DLD1 (cell line): ENCODE measurements around the gene PLPP2.

Experiments
- in situ Hi-C: cut with HindIII; loops from 2 replicates; pipeline ENCODE4 v1.10.0; 2017; ENCODE audit warnings: low sequenced_read_pairs

The PLPP2 gene

DNA sequence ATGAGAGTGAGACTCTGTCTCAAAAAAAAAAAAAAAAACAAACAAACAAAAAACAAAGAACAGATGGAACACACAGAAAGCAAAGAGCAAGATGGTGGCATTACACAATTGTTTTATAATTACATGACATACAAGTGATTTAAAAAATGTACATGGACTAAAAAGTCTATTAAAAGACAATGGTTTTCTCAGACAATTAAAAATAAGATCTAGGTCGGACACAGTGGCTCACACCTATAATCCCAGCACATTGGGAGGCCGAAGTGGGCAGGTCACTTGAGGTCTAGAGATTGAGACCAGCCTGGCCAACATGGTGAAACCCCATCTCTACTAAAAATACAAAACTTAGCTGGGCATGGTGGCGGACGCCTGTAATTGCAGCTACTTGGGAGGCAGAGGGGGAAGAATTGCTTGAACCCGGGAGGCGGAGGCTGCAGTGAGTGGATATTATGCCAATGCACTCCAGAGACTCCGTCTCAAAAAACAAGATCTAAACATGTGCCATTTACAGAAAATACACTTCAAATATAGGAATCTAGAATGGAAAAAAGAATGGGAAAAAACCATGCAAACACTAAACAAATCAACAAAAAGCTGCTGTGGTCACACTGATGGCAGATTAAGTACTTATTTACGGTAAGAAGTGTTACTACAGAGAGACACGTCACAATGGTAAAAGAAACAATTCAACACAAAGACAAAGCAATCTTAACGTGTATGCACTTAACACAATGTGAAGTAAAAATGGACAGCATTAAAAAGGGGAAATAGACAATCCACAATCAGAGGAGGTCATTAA, 26.7 kb upstream of the PLPP2 start:
- in situ Hi-C loops, result no loop called here

DNA sequence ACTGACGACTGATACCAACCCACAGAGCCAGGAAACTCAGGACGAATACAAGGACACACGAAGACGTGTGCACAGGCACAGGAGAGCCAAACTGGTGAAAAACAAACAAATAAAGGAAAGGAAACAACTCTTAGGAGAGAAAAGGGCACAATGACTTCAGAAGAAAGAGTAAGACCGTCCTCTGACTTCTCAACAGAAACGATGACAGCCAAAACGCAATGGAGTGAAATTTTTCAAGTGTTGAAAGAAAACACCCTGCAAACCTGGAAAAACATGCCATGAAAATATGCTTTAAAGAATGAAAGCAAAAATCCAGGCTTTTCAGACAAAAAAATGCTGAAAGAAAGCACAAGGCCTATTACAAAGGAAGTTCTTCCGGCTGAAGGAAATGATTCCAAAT, 24.6 kb upstream of the PLPP2 start:
- in situ Hi-C loops, result no loop called here

DNA sequence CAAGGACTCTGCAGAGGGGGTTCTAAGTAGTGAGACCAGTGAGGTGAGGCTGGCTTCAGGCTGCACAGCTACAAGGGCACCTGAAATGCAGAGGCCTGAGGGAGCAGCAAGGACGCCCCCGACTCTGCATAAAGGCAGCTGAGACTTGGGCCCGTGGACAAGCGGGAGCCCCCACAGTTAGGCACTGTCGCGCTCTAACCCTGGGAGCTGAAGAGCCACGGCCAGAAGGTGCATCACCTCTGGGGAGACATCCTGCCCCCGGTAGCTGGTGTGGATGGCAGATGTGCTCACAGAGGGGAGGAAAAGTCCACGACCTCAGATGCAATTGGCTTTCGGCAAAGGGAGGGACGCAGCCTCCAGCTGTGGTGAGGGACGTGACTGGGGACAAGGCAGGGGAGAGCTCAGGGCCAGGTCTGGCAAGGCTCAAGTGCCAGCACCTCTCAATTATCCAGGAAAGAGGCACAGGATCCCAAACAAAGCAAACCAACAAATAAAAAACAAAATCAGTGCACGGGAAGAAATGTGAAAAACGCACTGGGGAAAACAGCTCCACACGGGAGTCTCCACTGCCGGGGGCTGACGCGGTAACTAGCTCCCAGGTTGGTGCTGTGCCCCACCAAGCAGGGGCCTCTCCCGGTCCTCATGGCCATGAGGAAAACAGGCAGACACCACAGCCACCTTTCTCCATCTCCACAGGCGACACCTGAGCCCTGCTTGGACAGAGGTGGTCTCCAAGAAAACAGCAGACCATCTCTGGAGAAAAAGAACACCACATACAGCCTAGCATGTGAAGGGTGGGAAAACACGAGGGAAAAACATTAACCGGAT, 23.0 kb upstream of the PLPP2 start:
- in situ Hi-C loops, result no loop called here

DNA sequence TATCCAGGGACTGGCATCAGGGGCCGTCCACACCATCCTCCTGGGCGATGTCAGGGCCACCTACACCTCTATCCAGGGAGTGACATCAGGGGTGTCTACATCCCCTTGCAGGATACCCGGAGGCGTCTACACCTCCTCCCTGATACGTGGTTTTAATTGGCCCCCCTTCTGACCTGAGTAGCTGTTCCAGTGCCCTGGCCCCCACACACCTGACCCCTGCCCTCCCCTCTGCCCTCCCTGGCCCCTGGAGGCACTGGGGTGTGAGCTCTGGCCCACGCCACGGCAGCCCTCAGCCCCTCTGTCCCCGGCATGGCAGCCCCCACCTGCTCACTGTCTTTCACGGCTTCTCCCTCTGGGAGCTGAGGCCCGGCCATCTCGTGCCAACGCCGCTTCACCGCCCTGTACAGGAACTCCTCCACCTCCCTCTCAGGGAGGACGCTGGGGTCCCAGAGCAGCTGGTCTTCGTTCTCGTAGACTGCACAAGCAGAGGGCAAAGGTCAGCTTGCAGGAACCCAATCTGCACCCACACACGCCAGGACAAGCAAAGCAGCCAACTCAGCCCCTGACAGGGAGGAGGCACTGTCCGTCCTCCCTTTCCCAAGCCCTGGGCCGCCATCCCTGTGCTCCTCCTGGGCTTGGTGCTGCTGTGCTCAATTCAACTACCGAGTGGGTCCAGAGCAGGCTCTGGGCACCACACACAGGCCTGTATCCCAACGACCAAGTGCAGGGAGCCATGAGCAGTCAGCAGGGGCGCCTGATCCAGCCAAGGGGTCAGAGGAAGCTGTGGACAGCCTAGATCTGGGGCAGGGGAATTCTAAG, 22.2 kb upstream of the PLPP2 start:
- in situ Hi-C loops, result no loop called here

DNA sequence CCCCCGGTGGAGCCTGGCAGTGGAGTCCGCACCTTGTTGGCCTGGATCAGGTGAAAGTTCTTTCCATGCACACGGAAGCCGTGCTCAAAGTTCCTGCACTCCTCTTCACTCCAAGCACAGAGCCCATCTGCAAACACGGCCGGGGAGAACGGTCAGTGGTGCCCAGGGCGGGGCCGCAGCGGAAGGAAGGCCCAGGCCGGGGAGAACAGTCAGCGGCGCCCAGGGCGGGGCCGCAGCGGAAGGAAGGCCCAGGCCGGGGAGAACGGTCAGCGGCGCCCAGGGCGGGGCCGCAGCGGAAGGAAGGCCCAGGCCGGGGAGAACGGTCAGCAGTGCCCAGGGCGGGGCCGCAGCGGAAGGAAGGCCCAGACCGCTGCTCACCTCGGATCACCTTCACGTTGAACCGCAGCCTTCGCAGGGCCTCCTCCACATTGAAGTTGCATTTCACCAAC, 20.6 kb upstream of the PLPP2 start:
- in situ Hi-C loops, result no loop called here

DNA sequence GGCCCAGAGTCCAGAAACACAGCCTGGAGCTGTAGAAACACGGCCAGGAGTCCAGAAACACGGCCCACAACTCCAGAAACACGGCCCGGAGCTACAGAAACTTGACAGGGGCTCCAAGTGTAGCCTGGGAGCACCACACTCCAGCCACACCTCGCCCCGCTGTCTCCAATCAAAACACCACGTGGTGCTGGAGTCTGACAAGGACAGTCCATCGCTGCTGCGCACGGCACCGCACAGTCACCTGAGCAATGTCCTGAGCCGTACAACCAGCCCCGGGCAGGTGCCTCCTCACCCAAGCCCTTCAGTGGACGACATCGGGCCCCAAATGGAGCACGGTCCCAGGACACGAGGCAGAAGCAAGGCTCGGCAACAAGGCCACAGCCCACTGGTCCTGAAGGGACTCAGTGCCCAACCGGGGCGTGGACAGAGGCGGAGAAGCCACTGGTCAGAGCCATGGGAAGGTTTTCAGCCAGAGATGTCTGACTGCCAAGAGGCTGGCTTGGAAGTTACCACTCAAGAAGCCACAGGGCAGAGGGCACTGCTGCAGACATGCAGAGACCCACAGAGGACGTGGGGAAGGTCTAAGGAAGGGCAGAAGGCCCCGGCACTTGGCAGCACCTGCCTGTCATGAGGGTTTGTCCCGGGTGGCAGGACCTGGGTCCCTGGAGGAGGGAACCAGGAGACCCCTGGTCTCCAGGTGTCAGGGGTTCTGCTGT, 19.7 kb upstream of the PLPP2 start:
- in situ Hi-C loops, result no loop called here

DNA sequence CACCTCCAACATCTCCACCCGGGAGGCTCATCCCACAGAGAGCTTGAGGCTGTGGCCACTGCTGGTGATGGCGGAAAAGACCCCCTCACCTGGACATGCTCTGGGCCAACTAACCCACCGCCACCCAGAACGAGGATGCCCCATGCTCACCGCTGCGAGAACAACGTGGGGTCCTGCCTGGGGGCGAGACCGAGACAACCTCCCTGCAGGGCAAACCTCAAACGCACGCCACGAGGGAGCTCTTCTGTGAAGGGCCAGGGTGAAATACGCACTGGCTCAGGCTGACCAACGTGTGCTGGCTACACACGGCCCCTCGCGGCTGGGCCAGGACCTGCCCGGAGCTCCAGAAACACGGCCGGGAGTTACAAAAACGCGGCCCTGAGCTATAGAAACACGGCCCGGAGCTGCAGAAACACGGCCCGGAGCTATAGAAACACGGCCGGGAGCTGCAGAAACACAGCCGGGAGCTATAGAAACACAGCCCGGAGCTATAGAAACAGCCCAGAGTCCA, 19.0 kb upstream of the PLPP2 start:
- in situ Hi-C loops, result no loop called here

DNA sequence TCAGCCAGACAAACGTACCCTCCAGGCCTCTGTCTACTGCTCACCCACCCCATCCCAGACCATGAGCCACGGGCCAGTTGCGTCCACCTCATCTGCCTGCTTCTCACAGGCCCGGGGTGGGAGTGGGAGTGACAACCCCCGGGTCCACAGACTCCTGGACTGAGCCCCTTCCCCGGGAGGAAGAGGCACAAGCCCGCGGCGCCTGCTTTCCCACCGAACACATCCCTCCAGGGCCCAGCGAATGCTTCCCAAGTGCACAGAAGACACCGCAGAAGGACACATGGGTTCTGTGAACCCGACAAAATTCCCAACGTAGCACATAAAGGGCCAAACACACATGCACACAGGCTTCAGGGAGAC, 18.0 kb upstream of the PLPP2 start:
- in situ Hi-C loops, result no loop called here

DNA sequence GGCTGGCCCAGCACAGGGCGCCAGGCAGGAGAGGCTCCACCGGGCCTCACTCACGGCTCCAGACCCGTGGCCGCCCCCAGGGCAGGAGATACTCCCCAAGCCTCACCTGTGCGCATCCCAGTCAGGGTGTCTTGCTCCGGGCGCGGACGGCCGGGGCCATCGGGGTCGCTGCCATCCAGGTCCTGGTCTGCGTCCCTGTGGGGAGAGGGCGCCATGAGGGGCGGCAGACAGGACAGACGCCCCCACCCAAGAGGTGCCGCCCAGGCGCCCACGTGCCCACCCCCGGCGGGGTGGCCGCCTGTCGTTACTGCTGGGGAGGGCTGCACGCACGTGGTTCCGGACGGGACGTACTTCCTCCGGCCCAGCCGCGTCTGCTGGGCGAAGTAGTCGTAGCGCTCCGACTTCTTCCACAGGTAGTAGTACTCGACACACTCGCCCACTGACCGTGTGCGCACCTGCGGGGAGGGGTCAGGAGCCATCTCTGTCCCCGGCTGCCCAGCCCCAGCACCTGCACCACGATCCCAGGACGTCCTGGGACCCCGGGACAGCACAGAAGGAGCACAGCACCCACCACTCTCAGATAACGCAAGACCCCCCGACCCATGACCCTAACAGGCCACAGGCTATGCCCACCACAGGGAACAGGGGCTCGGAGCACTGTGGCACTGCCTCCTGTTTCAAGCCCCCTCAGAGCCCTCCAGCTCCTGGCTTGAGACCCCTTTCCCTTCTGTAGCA, 17.4 kb upstream of the PLPP2 start:
- in situ Hi-C loops, result no loop called here

DNA sequence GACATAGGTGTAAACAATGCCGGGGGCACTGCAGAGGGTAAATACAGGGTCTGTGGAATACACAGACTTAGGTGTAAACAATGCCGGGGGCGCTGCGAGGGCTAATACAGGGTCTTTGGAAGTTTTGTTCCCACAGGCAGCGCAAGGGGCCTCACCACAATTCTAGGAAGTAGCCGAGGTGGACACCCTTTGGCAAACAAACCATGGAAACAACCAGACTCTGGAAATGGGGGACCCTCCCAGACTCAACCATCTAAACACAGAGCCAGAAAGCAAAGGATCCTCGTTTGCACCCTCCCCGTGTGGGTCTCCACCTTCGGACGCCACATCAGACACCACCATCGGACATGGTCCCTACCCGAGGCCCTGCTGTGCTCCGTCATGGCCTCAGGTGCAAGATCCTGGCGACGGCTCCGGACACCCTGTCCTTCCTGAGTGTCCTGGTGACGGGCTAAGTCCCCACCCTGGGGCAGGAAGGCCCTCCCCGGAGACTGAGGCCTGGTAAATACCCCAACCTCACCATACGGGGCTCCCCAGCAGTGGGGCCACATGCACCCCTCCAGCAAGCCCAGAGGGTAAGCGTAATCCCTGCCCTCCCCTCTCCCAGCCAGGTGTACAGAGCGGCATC, 16.7 kb upstream of the PLPP2 start:
- in situ Hi-C loops, result no loop called here

DNA sequence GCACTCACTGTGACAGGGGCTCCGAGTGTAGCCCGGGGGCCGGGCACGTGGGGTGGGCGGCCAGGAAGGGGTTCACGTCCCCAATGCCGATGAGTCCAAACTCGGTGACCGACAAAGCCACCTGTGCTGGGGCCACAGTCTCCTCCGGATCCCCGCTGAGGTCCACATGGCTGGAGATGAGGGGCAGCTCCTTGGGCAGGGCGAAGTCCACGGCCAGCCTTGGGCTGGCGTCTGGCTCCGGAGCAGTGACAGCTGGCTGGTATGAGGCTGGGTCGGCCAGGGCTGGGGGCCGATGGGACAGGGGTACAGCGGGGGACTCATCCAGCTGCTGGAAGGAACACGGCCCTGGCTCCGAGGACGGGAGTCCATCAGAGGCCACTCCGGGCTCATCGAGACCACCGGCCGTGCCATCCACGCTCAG, 15.9 kb upstream of the PLPP2 start:
- in situ Hi-C loops, result no loop called here

DNA sequence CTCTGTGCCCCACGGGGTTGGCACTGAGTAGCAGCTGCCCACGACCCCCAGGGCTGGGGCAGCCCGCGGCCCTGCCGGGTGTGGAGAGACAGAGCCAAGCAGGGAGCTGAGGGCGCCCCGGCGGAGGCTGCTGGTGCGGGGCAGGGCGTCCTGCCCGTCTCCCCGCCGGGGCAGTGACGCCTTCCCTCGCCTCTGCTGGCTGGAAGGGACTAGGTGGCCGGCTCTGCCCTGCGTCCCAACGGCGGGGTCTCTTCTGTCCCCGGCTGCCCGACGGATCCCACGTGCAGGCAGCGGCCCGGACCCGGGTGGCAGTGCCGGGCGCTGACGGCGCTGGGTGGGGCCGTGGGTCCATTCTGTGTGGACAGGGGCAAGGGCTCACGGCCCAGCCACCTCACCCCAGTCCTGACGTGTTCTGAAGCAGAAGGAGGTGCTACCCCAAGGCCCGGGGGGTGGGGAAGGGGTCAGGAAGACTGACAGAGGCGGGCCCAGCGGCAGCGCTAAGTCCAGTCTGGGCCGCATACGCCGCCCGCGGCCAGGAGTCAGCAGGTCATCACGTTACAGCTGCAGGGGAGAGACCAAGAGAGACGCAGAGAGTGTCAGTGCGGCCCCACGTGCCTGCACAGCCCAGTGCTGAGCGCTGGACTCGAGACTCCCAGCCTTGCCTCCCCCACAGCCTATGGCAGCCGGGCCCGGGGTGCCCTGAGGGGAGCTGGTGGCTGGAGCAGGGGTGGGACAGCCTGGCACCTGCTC, 15.1 kb upstream of the PLPP2 start:
- in situ Hi-C loops, result no loop called here

DNA sequence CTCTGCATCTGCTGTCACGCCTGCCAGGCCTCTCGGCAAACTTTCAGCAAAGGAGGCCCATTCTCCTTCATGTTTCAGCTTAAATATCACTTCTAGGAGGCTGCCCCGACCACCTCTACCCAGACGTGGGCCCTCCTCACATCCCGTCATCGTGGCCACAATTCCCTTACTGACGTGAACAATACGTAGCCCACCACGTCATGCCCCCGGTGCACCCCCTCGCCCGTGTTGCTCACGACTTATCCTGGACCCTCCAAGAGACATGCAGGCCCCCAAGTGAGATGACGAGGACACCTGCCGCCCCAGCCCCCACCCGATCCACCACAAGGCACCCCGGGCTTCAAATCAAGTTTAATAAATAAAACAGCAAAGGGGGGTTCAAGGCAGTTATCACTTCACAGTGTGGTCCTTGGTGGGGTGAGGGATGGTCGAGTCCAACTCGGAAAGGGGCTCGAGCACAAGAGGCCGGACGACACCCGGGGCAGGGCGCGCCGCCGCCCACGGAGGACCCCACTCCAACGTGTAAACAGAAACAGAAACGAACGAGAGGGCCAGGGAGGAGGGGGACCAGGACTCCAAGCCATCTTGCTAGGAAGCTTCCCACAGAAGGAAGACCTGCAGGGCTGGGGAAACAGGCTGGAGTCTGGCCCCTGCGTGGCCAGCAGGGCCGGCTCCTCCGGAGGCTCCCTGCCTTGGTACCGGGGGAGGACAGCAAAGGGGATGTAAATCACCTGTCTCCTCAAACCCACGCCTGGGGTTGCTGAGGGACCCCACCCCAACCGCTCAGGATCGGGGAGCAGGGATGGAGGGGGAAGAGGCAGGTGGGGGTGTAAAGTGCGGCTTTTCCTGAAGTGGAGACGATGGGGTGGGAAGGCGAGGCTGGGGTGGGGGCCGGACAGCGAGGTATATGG, 14.3 kb upstream of the PLPP2 start:
- in situ Hi-C loops, result no loop called here

DNA sequence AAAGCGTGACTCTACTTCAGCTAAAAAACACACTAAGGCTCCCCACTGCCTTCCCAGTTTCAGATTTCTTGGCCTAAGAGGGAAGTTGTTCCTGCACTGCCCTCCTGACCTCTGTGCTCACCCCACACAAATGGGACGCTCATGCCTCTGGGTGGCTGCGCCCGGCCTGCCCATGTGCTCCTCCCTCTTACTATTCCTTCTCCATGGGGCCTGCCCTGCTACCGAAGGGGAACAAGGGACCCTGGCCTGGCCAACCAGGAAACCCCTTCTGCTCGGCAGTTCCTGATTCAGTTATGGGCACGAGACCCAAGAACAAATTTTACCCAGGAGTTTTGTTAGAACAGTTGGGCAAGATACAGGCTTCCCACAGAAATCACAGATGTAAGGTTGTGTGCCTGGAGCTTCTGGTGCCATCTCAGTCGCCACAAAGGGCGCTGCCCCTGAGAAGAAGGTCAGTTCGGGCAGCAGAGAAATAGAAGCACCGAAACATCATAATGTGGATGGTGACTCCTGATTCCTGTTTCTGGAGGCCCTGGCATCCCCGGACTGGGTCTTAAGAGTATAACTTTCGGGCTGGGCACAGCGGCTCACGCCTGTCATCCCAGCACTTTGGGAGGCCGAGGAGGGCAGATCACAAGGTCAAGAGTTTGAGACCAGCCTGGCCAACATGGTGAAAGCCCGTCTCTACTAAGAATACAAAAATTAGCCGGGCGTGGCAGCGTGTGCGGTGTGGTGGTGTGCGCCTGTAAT, 5.4 kb upstream of the PLPP2 start:
- in situ Hi-C loops, result no loop called here

DNA sequence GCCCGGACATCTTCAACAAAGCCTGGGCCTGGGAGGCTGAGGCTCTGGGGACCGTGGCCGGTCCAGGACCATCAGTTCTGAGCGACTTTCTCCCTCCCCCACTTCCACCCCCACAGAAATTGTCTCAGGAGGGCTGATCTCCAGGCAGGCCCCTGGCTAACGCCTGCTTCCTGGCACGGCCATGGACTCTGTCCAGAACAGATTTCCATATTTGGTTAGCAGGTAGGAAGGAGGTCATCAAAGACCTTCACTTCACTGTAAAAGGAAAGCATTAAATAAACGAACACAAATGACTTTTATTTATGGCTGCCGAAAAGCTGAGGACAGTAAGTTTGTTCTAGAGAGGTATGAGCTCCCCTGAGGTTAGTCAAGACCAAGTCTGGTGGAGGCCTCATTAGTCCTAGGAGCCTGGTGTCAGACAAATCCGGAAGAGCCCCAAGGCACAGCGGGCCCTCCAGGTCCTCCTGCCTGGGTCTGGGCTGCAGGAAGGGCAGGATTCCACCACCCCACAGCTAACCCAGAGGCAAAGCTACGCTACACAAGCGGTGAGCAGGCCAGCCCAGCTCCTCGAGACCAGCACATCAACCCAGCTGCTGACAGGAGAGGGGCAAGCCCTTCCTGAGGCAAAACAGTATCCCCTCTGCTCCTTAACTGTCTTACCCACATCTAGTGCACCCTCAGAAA, 4.6 kb upstream of the PLPP2 start:
- in situ Hi-C loops, result no loop called here

DNA sequence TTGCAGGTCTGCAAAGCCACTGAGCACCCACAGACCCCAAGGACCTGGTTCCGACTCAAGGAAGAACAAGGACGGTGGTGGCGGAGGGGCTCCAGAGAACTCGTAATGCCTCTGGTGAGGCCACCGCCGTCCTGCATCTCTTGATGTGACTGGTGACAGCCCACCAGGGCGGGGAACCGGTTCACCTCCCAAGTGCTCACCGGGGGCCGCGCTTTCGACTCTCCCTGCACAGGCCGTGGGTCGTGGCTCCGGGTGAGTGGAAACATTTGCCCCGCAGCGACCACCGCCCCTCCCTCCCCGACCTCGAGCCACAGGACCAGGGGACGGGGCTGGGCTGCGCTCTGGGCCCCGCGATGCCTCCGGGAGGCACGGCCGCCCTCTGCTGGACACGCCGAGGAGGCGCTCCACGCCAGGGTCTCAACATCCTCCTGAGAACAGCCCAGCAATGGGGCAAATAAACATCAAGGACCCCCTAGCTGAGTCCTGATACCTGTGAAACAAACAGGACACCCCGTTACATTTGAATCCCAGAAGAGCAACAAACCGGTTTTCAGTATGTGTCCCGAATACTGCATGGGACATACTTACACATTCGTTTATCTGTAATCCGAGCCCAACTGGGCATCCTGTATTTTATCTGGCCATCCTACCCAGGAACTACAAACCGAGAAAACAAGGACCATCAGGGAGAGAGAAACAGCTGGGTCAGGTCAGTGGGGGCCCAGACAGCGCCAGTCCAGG, 3.9 kb upstream of the PLPP2 start:
- in situ Hi-C loops, result no loop called here
